Measurements from ENCODE around the gene YAE1.

GRCh38 chr7:39528849-39529248 is 37.4 kb upstream of the YAE1 start:
- TF ChIP-seq, protein P1, sequence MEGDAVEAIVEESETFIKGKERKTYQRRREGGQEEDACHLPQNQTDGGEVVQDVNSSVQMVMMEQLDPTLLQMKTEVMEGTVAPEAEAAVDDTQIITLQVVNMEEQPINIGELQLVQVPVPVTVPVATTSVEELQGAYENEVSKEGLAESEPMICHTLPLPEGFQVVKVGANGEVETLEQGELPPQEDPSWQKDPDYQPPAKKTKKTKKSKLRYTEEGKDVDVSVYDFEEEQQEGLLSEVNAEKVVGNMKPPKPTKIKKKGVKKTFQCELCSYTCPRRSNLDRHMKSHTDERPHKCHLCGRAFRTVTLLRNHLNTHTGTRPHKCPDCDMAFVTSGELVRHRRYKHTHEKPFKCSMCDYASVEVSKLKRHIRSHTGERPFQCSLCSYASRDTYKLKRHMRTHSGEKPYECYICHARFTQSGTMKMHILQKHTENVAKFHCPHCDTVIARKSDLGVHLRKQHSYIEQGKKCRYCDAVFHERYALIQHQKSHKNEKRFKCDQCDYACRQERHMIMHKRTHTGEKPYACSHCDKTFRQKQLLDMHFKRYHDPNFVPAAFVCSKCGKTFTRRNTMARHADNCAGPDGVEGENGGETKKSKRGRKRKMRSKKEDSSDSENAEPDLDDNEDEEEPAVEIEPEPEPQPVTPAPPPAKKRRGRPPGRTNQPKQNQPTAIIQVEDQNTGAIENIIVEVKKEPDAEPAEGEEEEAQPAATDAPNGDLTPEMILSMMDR (IDR thresholded peaks at IDR 0.05; ENCODE audit: low read depth, low read length) = no peak
- TF ChIP-seq EZH2phosphoT487 (IDR thresholded peaks at IDR 0.05; ENCODE audit: low read depth) = no peak

All from OCI-LY3 (cell line).